ENCODE data around the gene HSPB1. TPM values are rescaled to one million over a fixed set of nuclear protein-coding genes. Genes with fewer than 3 reads are reported as not detected.

The HSPB1 gene
- total and polyA plus RNA-seq, 8 donors, result 106 to 752 (median 154) TPM

GRCh38 chr7:76316984-76317781 lies 14.7 kb downstream of the HSPB1 start:
- H3K4me3 ChIP-seq, result peak overlapping the region; percentile 45 to 69 (median 56)

GRCh38 chr7:76317782-76318487 lies 15.5 kb downstream of the HSPB1 start:
- Histone ChIP-seq H3K36me3 (no peaks in the 10 kb centered on the region), H3K27me3 (no peaks in the 10 kb centered on the region), H3K4me1 (peaks cover 5 to 11% (median 7%) of the 10 kb centered on the region in 3 donors), H3K4me3 (peak overlapping the region; percentile 45 to 69 (median 56)), H3K27ac (peak overlapping the region; percentile 95 to 98 (median 96)), H3K9me3 (no peaks in the 10 kb centered on the region)
- no peak for TF ChIP-seq CTCF (IDR thresholded peaks at IDR 0.05)
- intact Hi-C loops (cut with DNase I), result loop anchor here in 1 of 3 donors (10.0 kb wide), 1 partner anchor 143 kb away; no protein-coding TSS in a partner anchor
- FAIRE-seq (no peak), DNase-seq (peak; percentile 93 to 98 (median 96)), ATAC-seq (peak; percentile 89 to 93 (median 90))
- 1% methylated on average over 42 to 50 of the region's 50 CpGs for WGBS, 2 donors

More at GRCh38 chr7:76316984-76317781, 14.7 kb downstream of the HSPB1 start:
- DNase-seq (peak in 4 of 6 donors; percentile 54 to 63 (median 56)), ATAC-seq (peak in 3 of 4 donors; percentile 0 to 2 (median 1)), FAIRE-seq (no peak)
- Histone ChIP-seq H3K27me3 (no peaks in the 10 kb centered on the region), H3K4me1 (peaks cover 5 to 11% (median 7%) of the 10 kb centered on the region in 3 donors), H3K27ac (peak overlapping the region; percentile 95 to 98 (median 96)), H3K9me3 (no peaks in the 10 kb centered on the region), H3K36me3 (no peaks in the 10 kb centered on the region)
- intact Hi-C loops (cut with DNase I), result loop anchor here in 1 of 3 donors (10.0 kb wide), 1 partner anchor 142 kb away; no protein-coding TSS in a partner anchor
- 26 to 36% methylated on average over 14 of the region's 14 CpGs for WGBS, 2 donors
- no peak for TF ChIP-seq CTCF (IDR thresholded peaks at IDR 0.05)

- 1 to 2% methylated on average over 24 to 25 of the region's 25 CpGs for WGBS, 2 donors
- ATAC-seq, result peak; percentile 60 to 72 (median 67)
- Histone ChIP-seq H3K4me3 (peak overlapping the region; percentile 45 to 69 (median 56)), H3K9me3 (no peaks in the 10 kb centered on the region), H3K27ac (peak overlapping the region; percentile 95 to 98 (median 96)), H3K36me3 (no peaks in the 10 kb centered on the region), H3K27me3 (no peaks in the 10 kb centered on the region), H3K4me1 (peaks cover 5 to 11% (median 7%) of the 10 kb centered on the region in 3 donors)
- peak in 3 of 4 donors; percentile 15 to 30 (median 22) for TF ChIP-seq CTCF (IDR thresholded peaks at IDR 0.05)
- peak in 5 of 6 donors; percentile 82 to 88 (median 85) for DNase-seq
- no peak for FAIRE-seq
- intact Hi-C loops (cut with DNase I), result loop anchor here in 1 of 3 donors (10.0 kb wide), 1 partner anchor 144 kb away; no protein-coding TSS in a partner anchor
Observed at GRCh38 chr7:76318488-76319353, 16.2 kb downstream of the HSPB1 start.

GRCh38 chr7:76325092-76325491 lies 22.6 kb downstream of the HSPB1 start:
- Histone ChIP-seq H3K36me3 (peaks cover 0 to 13% (median 9%) of the 10 kb centered on the region in 3 donors), H3K4me1 (peaks cover 7 to 18% (median 12%) of the 10 kb centered on the region in 3 donors), H3K27me3 (no peaks in the 10 kb centered on the region), H3K27ac (no peak overlapping the region), H3K9me3 (no peaks in the 10 kb centered on the region), H3K4me3 (no peak overlapping the region)
- FAIRE-seq, result no peak
- no peak for TF ChIP-seq CTCF (IDR thresholded peaks at IDR 0.05)
- intact Hi-C loops (cut with DNase I), result no loop called here
- no peak for DNase-seq
- no peak for ATAC-seq
- WGBS, 2 donors, result 96% methylated on average over 11 of the region's 11 CpGs

All from pancreas (tissue), 10 donors.